Measurements from ENCODE around the gene SPOCD1.

Gene SPOCD1

GRCh38 chr1:31750858-31751510, 64.8 kb downstream of the SPOCD1 start:
- no peaks in the 10 kb centered on the region for H3K79me2 ChIP-seq (ENCODE audit: control insufficient read depth, insufficient read depth, low read length, poor library complexity)

GRCh38 chr1:31749785-31750735, 65.8 kb downstream of the SPOCD1 start:
- no peak overlapping the region for H4K91ac ChIP-seq (ENCODE audit: low read depth, low read length)
- no peak overlapping the region for H3K4me2 ChIP-seq (ENCODE audit: low read length)
- no peak overlapping the region for H3K4ac ChIP-seq (ENCODE audit: low read depth, low read length)
- H3K9me3 ChIP-seq (ENCODE audit: insufficient read depth, low read depth, low read length) = no peaks in the 10 kb centered on the region
- H3K27me3 ChIP-seq (ENCODE audit: insufficient read depth, low read length) = no peaks in the 10 kb centered on the region
- H2AK5ac ChIP-seq (ENCODE audit: low read length) = no peak overlapping the region
- H4K12ac ChIP-seq (ENCODE audit: low read depth, low read length) = no peak overlapping the region
- H3K79me1 ChIP-seq (ENCODE audit: low read length) = peaks cover 6% of the 10 kb centered on the region
- no peak for DNase-seq
- H3K23ac ChIP-seq (ENCODE audit: low read length) = no peak overlapping the region
- no peak overlapping the region for H3K18ac ChIP-seq (ENCODE audit: low read length)
- no peak overlapping the region for H3K27ac ChIP-seq (ENCODE audit: low read depth, low read length)
- no peak overlapping the region for H3K9ac ChIP-seq (ENCODE audit: low read length)
- no peak overlapping the region for H2BK120ac ChIP-seq (ENCODE audit: insufficient read depth, low read length, poor library complexity)
- H3K14ac ChIP-seq (ENCODE audit: low read length) = no peak overlapping the region
- H2AFZ ChIP-seq (ENCODE audit: insufficient read depth, low read length, poor library complexity) = no peak overlapping the region
- H3K79me2 ChIP-seq (ENCODE audit: control insufficient read depth, insufficient read depth, low read length, poor library complexity) = no peaks in the 10 kb centered on the region
- no peak overlapping the region for H3K4me3 ChIP-seq (ENCODE audit: low read depth, low read length)
- no peak overlapping the region for H2BK12ac ChIP-seq (ENCODE audit: low read length)
- no CpG with 5 or more reads among the region's 7 CpGs for WGBS (ENCODE audit: extremely low coverage, insufficient coverage, insufficient read length)
- peaks cover 38 to 43% of the 10 kb centered on the region in 2 experiments for H3K4me1 ChIP-seq (ENCODE audit: control insufficient read depth in 1 of 2, insufficient read depth in 2 of 2, low read length in 2 of 2)
- no peaks in the 10 kb centered on the region for H3K36me3 ChIP-seq (ENCODE audit: control insufficient read depth in 1 of 2, insufficient read depth in 2 of 2, low read length in 2 of 2)
- H4K8ac ChIP-seq (ENCODE audit: low read depth, low read length) = no peak overlapping the region
- no peak overlapping the region for H2BK5ac ChIP-seq (ENCODE audit: low read depth, low read length, poor library complexity)

More at GRCh38 chr1:31750858-31751510, 64.8 kb downstream of the SPOCD1 start:
- no CpG with 5 or more reads among the region's 11 CpGs for WGBS (ENCODE audit: extremely low coverage, insufficient coverage, insufficient read length)
- Histone ChIP-seq H3K9me3 (ENCODE audit: insufficient read depth, low read depth, low read length) (peaks cover under 1% of the 10 kb centered on the region), H3K14ac (ENCODE audit: low read length) (no peak overlapping the region), H3K27ac (ENCODE audit: low read depth, low read length) (no peak overlapping the region), H3K4me2 (ENCODE audit: low read length) (no peak overlapping the region), H2BK12ac (ENCODE audit: low read length) (no peak overlapping the region), H4K8ac (ENCODE audit: low read depth, low read length) (no peak overlapping the region), H3K9ac (ENCODE audit: low read length) (no peak overlapping the region), H3K18ac (ENCODE audit: low read length) (no peak overlapping the region), H2AFZ (ENCODE audit: insufficient read depth, low read length, poor library complexity) (no peak overlapping the region), H2BK120ac (ENCODE audit: insufficient read depth, low read length, poor library complexity) (no peak overlapping the region), H2AK5ac (ENCODE audit: low read length) (no peak overlapping the region), H3K4me3 (ENCODE audit: low read depth, low read length) (no peak overlapping the region), H3K23ac (ENCODE audit: low read length) (no peak overlapping the region), H2BK5ac (ENCODE audit: low read depth, low read length, poor library complexity) (no peak overlapping the region), H4K91ac (ENCODE audit: low read depth, low read length) (no peak overlapping the region), H3K4me1 (ENCODE audit: control insufficient read depth in 1 of 2, insufficient read depth in 2 of 2, low read length in 2 of 2) (peaks cover 46 to 51% of the 10 kb centered on the region in 2 experiments), H3K79me1 (ENCODE audit: low read length) (peaks cover 8% of the 10 kb centered on the region), H3K4ac (ENCODE audit: low read depth, low read length) (no peak overlapping the region), H3K27me3 (ENCODE audit: insufficient read depth, low read length) (no peaks in the 10 kb centered on the region), H3K36me3 (ENCODE audit: control insufficient read depth in 1 of 2, insufficient read depth in 2 of 2, low read length in 2 of 2) (no peaks in the 10 kb centered on the region), H4K12ac (ENCODE audit: low read depth, low read length) (no peak overlapping the region)
- DNase-seq = no peak

- Histone ChIP-seq H3K27me3 (ENCODE audit: insufficient read depth, low read length) (no peaks in the 10 kb centered on the region), H4K8ac (ENCODE audit: low read depth, low read length) (no peak overlapping the region), H3K18ac (ENCODE audit: low read length) (no peak overlapping the region), H3K27ac (ENCODE audit: low read depth, low read length) (no peak overlapping the region), H3K4me2 (ENCODE audit: low read length) (no peak overlapping the region), H3K9me3 (ENCODE audit: insufficient read depth, low read depth, low read length) (no peaks in the 10 kb centered on the region), H2AFZ (ENCODE audit: insufficient read depth, low read length, poor library complexity) (no peak overlapping the region), H3K36me3 (ENCODE audit: control insufficient read depth in 1 of 2, insufficient read depth in 2 of 2, low read length in 2 of 2) (no peaks in the 10 kb centered on the region), H3K9ac (ENCODE audit: low read length) (no peak overlapping the region), H3K79me2 (ENCODE audit: control insufficient read depth, insufficient read depth, low read length, poor library complexity) (no peaks in the 10 kb centered on the region), H2BK12ac (ENCODE audit: low read length) (no peak overlapping the region), H3K23ac (ENCODE audit: low read length) (no peak overlapping the region), H3K14ac (ENCODE audit: low read length) (no peak overlapping the region), H4K12ac (ENCODE audit: low read depth, low read length) (no peak overlapping the region), H2BK120ac (ENCODE audit: insufficient read depth, low read length, poor library complexity) (no peak overlapping the region), H2BK5ac (ENCODE audit: low read depth, low read length, poor library complexity) (no peak overlapping the region), H3K4ac (ENCODE audit: low read depth, low read length) (no peak overlapping the region), H3K4me3 (ENCODE audit: low read depth, low read length) (no peak overlapping the region), H4K91ac (ENCODE audit: low read depth, low read length) (no peak overlapping the region), H3K79me1 (ENCODE audit: low read length) (peaks cover 5% of the 10 kb centered on the region), H2AK5ac (ENCODE audit: low read length) (no peak overlapping the region), H3K4me1 (ENCODE audit: control insufficient read depth in 1 of 2, insufficient read depth in 2 of 2, low read length in 2 of 2) (peaks cover 33 to 39% of the 10 kb centered on the region in 2 experiments)
- peak in 1 of 2 donors; percentile 19 for DNase-seq
- WGBS (ENCODE audit: extremely low coverage, insufficient coverage, insufficient read length) = no CpG with 5 or more reads among the region's 4 CpGs
Observed at GRCh38 chr1:31748365-31748764, 67.5 kb downstream of the SPOCD1 start.

GRCh38 chr1:31747304-31747703, 68.5 kb downstream of the SPOCD1 start:
- no peak for DNase-seq
- H3K4me1 ChIP-seq (ENCODE audit: control insufficient read depth in 1 of 2, insufficient read depth in 2 of 2, low read length in 2 of 2) = peaks cover 32 to 39% of the 10 kb centered on the region in 2 experiments
- no peaks in the 10 kb centered on the region for H3K9me3 ChIP-seq (ENCODE audit: insufficient read depth, low read depth, low read length)
- H4K91ac ChIP-seq (ENCODE audit: low read depth, low read length) = peak overlapping the region; percentile 51
- no peak overlapping the region for H2BK5ac ChIP-seq (ENCODE audit: low read depth, low read length, poor library complexity)
- no peak overlapping the region for H3K4ac ChIP-seq (ENCODE audit: low read depth, low read length)
- no peak overlapping the region for H4K12ac ChIP-seq (ENCODE audit: low read depth, low read length)
- no peak overlapping the region for H4K8ac ChIP-seq (ENCODE audit: low read depth, low read length)
- H3K79me2 ChIP-seq (ENCODE audit: control insufficient read depth, insufficient read depth, low read length, poor library complexity) = no peaks in the 10 kb centered on the region
- H3K79me1 ChIP-seq (ENCODE audit: low read length) = peaks cover 5% of the 10 kb centered on the region
- H3K9ac ChIP-seq (ENCODE audit: low read length) = no peak overlapping the region
- H3K36me3 ChIP-seq (ENCODE audit: control insufficient read depth in 1 of 2, insufficient read depth in 2 of 2, low read length in 2 of 2) = no peaks in the 10 kb centered on the region
- H3K27ac ChIP-seq (ENCODE audit: low read depth, low read length) = no peak overlapping the region
- WGBS (ENCODE audit: extremely low coverage, insufficient coverage, insufficient read length) = no CpG with 5 or more reads among the region's 1 CpG
- H3K4me2 ChIP-seq (ENCODE audit: low read length) = no peak overlapping the region
- no peak overlapping the region for H3K18ac ChIP-seq (ENCODE audit: low read length)
- no peak overlapping the region for H2BK120ac ChIP-seq (ENCODE audit: insufficient read depth, low read length, poor library complexity)
- H2AFZ ChIP-seq (ENCODE audit: insufficient read depth, low read length, poor library complexity) = no peak overlapping the region
- no peak overlapping the region for H2BK12ac ChIP-seq (ENCODE audit: low read length)
- H3K23ac ChIP-seq (ENCODE audit: low read length) = no peak overlapping the region
- no peak overlapping the region for H3K14ac ChIP-seq (ENCODE audit: low read length)
- H3K4me3 ChIP-seq (ENCODE audit: low read depth, low read length) = no peak overlapping the region
- H3K27me3 ChIP-seq (ENCODE audit: insufficient read depth, low read length) = no peaks in the 10 kb centered on the region
- H2AK5ac ChIP-seq (ENCODE audit: low read length) = no peak overlapping the region

All from trophoblast cell (in vitro differentiated cells and primary cell).